T follicular helper cell (primary cell): ENCODE results near the gene ADARB1.

Source experiments
- DNase-seq: peaks from one replicate; pipeline ENCODE4 v3.0.0-alpha.2; 2020; ENCODE audit warnings: low read depth

ADARB1 gene

DNA sequence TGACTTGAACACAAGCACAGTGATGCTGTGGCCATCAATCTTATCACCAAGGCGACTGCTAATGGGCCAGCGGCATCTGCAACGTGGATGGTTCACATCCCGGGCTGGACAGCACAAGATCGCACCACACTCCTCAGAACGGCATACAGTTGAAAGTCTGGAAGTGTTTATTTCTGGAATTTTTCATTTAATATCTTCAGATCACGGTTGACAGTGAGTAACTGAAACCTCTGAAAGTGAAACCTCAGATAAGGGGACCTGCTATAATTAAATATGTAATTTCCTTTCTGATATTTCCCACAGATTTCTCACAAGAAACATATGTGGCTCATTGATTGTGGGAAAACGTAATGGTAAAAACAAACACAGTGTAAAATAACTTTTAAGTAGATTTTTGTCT is 129.6 kb downstream of the ADARB1 start:
- no peak for DNase-seq

DNA sequence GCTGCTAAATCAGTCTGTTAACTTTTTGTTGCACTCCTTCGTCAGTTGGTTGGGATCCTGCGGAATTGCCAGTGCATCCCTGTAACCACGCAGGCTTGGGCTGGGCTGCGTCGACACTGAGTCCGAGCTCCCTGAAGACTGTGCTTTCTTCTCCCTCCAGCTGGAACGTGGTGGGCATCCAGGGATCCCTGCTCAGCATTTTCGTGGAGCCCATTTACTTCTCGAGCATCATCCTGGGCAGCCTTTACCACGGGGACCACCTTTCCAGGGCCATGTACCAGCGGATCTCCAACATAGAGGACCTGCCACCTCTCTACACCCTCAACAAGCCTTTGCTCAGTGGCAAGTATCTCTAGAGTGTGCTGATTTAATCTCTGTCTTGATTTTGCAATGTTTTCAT is 130.0 kb downstream of the ADARB1 start:
- DNase-seq = no peak

DNA sequence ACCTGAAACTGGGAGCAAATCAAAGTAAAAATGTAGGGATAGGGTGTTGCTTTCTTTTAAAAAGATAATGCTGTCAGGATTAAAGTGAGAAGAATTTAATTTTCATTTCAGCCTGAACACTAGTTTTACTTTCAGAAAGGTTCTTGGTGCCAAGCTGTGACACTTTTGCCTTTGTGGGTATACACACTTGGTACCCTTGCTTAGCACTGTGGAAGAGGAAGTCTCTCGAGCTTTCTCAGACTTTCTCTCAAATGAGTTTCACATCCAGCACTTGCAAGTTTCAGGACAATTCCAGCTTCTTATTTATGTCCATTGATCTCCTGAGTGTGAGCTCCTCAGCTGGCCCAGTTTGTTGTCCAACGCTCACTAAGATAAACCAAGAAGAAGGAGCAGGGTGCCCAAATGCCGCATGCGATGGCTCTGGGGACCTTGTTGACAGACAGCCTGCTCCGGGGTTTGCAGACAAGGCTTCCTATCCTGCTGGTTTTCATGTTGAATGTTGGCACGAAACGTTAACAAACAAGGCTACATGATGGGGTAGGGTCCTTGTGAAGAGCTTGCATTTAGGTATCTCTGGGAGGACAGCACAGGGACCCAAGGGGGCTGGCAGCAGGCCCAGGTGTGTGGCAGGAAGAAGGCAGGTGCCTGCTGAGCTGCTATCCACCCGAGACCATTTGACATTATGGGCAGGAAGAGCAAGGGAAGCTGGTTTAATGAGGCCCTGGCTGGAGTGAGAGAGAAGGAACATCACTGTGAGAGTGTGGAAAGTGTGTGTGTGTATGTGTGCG is 133.7 kb downstream of the ADARB1 start:
- no peak for DNase-seq

DNA sequence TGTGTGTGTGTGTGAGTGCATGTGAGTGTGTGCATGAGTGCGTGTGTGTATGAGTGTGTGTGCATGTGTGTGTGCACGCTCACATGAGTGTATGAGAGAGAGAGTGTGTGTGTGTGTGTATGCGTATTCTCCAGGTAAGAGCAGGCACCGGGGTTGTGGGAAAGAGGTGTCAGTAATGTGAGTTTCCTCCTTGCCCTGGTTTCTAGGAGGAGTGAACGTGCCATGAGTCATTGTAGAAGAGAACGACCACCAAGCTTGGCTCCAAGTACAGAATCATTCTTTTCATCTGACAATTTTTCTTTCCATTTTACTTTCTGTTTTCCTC is 134.2 kb downstream of the ADARB1 start:
- no peak for DNase-seq

DNA sequence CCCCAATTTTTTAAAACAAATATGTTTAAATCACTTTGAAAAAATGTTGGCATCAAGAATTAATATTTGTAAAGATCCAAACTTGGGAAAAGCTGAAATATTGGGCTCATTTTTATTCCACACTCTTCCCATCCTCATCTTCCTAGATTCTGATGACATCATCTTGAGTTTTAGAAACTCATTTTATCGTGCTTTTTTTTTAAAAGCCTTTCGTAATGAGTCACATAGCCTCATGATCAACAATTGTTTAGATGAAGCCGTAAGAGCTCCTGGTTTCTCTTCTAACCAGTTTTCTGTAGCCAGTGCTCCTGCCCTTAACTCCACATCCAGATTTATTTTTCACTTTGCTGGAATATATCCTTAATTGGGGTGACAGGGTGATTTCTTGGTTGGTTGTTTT is 134.7 kb downstream of the ADARB1 start:
- no peak for DNase-seq

DNA sequence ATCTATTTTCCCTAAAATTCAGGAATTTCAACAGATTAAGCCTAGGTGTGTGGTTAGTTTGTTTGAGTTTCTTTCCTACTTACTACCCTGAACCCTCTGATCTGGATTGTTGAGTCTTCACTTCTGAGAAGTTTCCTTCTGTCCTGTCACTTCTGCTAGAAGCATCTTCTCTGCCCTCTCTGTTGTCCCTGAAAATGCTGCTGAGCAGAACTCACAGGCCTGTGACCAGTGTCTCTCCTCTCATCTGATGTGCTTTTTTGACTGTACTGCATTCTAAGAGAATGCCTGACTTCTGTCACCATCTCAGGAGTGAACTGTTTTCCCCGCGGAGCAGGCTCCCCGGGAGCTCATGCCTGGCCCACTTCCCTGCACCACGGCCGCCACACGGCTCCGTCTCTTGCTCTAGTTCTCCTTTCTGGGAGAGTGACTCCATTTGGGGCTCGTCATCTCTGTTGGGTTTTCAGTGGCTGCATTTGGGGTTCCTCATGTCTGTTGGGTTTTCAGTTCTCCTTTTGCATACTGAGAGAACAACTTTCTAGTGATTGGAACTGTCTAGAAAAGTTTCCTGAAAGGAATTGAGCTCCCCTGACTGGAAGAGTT is 135.4 kb downstream of the ADARB1 start:
- no peak for DNase-seq

DNA sequence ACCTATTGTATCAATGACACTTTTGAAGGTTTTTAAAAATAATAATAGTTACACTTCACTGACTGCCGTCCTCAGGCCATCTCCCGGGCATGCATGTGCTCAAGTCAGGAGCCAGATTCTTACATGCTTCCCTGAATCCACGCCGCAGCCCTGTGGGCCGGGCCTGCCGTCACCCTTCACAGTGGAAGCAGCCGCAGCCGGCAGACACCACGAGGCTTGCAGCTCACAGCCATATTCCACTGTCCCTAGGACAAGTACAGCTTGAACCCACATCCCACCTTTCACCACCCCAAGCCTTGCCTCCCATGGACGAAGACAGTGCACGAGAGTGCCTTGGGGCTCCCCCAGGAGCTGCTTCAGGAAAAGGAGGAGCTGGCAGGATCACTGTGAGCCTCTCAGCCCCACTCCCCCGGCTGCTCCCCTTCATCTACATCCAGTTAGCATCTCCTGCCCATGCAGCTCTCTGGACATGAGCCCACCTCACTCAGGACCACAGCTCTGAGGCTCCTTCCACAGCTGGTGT is 136.1 kb downstream of the ADARB1 start:
- DNase-seq = no peak

DNA sequence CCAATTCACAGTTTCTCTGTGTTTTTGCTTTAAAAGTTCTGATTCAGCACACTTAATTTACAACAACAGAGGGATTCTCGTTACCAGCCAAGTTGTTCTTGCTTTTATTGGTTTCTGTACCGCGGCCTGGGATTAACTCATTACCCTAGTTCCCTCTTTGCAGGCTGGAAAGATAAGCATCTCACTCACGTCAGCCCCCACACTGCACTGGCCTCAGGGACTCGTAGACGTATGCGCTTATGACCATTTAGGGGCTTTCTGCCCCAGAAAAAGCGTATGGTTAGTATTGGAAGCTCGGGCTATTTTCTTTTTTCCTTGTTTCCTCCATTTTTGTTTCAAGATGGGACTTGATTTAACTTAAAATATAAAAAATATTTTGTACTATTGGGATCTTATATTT is 137.3 kb downstream of the ADARB1 start:
- DNase-seq = no peak

DNA sequence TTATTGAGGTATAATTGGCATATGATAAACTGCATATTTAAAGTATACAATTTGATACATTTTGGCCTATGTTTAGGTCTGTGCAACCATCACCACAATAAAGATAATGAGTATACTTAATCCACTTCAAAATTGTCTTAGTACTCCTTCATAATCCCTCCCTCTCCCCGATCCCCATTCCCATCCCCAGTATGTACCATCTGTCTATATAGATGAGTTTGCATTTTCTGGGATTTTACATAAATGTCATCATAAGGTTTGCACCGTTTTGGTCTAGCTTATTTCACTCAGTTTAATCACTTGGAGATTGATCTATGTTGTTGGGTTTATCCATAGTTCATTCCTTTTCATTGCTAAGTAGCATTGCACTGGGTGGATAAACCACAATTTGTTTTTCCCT is 139.0 kb downstream of the ADARB1 start:
- DNase-seq = no peak

DNA sequence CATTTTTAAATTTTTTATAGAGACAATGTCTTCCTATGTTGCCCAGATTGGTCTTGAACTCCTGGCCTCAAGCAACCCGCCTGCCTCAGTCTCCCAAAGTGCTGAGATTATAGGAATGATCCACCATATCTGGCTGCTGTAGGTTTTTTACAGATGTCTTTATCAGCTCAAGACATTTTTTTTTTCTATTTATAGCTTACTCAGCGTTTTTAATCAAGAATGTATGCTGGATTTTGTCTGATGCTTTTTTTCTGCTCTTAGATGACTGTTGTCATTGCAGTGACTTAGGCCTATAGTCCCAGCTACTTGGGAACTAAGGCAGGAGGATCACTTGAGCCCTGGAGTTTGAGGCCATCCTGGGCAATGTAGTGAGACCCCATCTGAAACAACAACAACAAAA is 140.8 kb downstream of the ADARB1 start:
- no peak for DNase-seq

DNA sequence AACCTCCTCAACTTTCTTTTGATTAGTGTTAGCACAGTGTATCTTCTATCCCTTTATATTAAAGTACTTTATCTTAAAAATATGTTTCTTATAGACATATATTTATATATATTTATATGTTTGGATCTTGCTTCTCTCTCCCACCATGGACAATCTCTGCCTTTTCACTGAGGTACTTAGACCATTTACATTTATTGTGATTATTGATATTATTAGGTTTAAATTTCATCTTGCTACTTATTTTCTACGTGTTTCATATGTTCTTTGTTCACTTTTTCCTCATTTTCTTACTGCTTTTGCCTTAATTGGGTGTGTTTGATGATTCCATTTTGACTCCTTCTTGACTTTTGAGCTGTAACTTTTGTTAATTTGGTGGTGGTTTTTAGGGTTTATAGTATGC is 142.6 kb downstream of the ADARB1 start:
- no peak for DNase-seq

DNA sequence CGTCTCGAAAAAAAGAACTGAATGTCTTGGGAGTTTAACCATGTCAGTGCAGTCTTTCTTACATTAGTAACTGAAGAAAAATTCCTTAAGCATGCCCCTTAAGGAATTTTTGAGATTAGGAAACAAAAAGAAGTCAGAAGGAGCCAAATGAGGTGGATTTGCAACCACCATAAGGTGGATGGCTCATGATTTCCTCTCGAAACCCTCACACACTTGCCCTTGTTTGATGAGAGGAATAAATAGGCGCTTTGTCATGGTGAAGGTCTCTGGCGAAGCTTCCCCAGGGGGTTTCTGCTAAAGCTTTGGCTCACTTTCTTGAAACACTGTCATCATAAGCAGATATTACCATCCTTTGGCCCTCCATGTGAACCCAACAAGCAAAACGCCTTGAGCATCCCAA is 145.1 kb downstream of the ADARB1 start:
- no peak for DNase-seq

DNA sequence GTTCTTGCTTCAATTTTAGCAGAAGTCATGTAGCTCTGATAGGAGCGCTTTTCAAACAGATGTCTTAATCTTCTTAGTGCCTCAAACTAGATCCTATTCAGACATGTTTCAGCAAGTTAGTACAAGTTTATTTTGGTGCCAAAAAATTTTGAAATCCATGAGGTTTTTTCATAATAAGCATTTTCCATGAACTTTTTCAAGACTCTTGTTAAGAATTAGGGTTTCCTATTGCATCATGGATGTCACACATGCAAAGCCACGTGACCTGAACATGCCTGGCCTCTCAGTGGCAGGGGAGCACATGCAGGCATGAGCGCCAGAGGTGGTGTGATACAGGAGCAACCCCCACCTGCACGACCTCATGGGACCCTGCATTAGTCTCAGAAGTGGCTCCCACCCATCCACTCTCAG is 145.7 kb downstream of the ADARB1 start:
- no peak for DNase-seq

DNA sequence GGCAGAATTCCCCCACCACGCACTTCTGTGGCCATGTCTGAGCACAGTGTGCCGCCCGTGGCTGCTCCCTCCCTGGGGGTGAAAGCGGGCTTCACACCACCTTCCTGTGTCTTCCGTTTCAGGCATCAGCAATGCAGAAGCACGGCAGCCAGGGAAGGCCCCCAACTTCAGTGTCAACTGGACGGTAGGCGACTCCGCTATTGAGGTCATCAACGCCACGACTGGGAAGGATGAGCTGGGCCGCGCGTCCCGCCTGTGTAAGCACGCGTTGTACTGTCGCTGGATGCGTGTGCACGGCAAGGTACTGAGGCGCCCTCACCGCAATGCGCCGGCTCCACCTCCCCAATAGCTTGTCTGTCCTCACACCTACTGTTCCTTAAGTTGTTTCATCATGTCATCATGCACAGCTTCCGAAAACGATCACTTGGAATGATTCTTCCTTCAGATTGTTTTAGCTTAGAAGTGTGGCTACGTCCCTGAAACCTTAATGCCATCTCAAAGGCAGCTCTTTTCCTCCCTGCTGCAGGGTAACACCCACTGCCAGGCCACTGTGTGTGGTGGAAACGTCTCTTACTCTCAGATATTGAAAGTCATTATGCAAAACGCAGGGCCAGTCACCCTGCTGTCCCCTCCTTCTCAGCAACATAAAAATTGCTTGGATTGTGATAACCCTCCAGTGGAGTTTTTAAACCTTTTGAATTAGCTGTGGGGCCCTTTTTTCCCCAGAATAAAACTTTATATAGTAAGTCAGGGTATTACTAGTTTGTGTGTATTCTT is 146.5 kb downstream of the ADARB1 start:
- DNase-seq = no peak

DNA sequence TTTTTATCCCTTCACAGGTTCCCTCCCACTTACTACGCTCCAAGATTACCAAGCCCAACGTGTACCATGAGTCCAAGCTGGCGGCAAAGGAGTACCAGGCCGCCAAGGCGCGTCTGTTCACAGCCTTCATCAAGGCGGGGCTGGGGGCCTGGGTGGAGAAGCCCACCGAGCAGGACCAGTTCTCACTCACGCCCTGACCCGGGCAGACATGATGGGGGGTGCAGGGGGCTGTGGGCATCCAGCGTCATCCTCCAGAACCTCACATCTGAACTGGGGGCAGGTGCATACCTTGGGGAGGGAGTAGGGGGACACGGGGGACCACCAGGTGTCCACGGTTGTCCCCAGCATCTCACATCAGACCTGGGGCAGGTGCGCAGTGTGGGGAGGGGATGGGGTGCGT is 147.6 kb downstream of the ADARB1 start:
- no peak for DNase-seq

DNA sequence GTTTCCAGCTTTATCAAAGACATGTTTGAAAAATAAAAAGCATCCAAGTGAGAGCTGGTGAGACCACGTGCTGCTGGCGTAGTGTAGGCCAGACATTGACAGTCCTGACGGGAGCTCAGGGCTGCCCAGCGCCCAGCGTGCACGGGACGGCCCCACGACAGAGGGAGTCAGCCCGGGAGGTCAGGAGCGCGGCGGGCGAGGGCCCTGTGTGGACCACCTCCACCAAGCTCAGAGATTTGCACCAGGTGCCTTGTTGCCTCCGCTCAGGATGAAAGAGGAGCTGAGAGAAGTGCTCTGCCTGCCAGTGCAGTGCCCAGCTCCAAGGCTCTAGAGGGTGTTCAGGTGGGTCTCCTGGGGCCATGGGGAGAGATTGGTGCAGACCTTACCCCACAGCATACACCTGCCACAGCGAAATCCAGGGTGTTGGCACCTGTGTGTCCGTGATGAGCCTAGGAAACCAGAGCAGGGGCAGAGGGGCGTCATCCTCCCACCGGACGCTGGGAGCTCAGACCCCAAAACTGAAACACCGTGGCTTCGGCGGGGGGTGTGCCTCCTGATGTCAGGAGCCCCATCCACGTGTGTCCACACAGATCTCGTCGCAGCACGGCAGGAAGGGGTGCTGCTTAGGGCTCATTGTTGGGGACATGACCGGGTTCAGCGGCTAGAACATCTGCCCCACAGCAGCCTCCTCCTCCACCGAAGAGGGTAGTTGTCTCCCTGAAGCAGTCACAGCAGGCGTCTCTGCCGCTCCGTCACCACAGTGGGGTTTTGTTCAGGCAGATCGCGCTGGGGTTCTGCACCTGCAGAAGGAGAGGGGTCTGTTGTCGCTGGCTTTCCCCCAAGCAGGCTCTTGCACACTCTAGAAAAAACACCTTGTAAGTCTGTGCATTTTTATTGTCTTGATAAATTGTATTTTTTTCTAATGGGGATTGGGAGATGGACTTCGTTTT is 149.1 kb downstream of the ADARB1 start:
- DNase-seq = no peak

DNA sequence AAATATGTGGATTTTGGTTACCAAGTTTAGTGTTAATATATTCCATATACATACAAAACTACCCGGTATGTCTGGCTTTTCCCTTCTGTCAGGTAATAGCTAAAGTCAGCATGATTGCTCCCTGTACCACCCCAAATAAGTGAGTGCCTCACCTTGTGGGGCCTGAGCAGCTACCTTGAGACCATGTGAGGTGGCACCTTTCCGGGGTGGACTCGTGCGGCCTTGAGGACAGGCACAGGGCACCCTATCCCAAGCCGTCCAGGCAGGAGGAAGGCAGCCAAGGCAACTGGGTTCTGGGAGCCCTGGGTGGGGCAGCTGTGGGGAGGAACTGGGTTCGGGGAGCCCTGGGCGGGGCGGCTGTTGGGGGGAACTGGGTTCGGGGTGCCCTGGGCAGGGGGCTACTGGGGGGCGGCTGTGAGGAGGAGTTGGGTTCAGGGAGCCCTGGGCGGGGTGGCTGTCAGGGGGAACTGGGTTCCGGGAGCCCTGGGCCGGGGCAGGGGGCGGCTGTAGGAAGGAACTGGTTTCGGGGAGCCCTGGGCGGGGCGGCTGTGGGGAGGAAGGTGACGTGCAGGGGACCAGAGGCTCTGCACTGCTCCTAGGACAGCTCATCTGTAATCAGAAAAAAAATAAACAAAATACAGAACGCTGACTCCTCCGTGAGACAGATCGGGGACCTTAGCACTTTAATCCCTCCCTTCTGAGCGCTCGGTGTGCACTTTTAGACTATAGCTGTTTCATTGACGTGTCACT is 150.0 kb downstream of the ADARB1 start:
- peak; percentile 11 for DNase-seq

DNA sequence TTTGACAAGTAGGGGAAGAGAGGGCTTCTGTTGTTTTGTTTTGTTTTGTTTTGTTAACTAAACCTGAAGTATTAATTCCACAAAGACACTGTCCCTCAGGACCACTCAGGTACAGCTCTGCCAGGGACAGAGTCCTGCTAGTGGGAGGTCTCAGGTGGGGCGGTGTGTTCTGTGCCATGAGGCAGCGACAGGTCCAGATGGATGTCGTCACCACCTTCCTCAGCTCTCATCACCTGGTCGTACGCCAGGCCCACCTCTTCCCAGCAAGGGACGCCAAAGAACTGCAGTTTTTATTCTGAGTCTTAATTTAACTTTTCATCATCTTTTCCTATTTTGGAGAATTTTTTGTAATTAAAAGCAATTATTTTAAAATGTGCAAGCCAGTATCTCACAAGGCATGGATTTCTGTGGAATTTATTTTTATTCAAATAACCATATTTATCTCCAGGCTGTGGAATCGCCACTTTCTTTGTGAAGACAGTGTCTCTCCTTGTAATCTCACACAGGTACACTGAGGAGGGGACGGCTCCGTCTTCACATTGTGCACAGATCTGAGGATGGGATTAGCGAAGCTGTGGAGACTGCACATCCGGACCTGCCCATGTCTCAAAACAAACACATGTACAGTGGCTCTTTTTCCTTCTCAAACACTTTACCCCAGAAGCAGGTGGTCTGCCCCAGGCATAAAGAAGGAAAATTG is 150.8 kb downstream of the ADARB1 start:
- no peak for DNase-seq

DNA sequence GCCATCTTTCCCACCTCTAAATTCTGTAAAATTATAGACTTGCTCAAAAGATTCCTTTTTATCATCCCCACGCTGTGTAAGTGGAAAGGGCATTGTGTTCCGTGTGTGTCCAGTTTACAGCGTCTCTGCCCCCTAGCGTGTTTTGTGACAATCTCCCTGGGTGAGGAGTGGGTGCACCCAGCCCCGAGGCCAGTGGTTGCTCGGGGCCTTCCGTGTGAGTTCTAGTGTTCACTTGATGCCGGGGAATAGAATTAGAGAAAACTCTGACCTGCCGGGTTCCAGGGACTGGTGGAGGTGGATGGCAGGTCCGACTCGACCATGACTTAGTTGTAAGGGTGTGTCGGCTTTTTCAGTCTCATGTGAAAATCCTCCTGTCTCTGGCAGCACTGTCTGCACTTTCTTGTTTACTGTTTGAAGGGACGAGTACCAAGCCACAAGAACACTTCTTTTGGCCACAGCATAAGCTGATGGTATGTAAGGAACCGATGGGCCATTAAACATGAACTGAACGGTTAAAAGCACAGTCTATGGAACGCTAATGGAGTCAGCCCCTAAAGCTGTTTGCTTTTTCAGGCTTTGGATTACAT is 151.5 kb downstream of the ADARB1 start:
- no peak for DNase-seq
